ENCODE results near the gene ARF3.

Gene ARF3

GRCh38 chr12:48966177-48966895 lies 9.0 kb upstream of the ARF3 start:
- intact Hi-C loops (cut with DNase I; ENCODE audit: low total_unique reads) = no loop called here
- H3K27me3 ChIP-seq = peaks cover 0 to 31% of the 10 kb centered on the region in 2 donors

GRCh38 chr12:48965298-48965838 lies 8.1 kb upstream of the ARF3 start:
- peaks cover 0 to 24% of the 10 kb centered on the region in 2 donors for H3K27me3 ChIP-seq
- intact Hi-C loops (cut with DNase I; ENCODE audit: low total_unique reads) = no loop called here

More at GRCh38 chr12:48966177-48966895, 9.0 kb upstream of the ARF3 start:
- no peak overlapping the region for H3K4me3 ChIP-seq
- H3K4me1 ChIP-seq = peaks cover 0 to 18% (median 13%) of the 10 kb centered on the region in 4 donors
- no peaks in the 10 kb centered on the region for H3K36me3 ChIP-seq
- TF ChIP-seq, protein P1, sequence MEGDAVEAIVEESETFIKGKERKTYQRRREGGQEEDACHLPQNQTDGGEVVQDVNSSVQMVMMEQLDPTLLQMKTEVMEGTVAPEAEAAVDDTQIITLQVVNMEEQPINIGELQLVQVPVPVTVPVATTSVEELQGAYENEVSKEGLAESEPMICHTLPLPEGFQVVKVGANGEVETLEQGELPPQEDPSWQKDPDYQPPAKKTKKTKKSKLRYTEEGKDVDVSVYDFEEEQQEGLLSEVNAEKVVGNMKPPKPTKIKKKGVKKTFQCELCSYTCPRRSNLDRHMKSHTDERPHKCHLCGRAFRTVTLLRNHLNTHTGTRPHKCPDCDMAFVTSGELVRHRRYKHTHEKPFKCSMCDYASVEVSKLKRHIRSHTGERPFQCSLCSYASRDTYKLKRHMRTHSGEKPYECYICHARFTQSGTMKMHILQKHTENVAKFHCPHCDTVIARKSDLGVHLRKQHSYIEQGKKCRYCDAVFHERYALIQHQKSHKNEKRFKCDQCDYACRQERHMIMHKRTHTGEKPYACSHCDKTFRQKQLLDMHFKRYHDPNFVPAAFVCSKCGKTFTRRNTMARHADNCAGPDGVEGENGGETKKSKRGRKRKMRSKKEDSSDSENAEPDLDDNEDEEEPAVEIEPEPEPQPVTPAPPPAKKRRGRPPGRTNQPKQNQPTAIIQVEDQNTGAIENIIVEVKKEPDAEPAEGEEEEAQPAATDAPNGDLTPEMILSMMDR (IDR thresholded peaks at IDR 0.05) = no peak
- H3K9me3 ChIP-seq = no peaks in the 10 kb centered on the region
- no peak overlapping the region for H3K27ac ChIP-seq
- DNase-seq = no peak

GRCh38 chr12:48961801-48962200 lies 4.5 kb upstream of the ARF3 start:
- intact Hi-C loops (cut with DNase I; ENCODE audit: low total_unique reads) = no loop called here

More at GRCh38 chr12:48965298-48965838, 8.1 kb upstream of the ARF3 start:
- DNase-seq = no peak
- no peaks in the 10 kb centered on the region for H3K36me3 ChIP-seq
- TF ChIP-seq, protein P1 (IDR thresholded peaks at IDR 0.05) = no peak
- no peaks in the 10 kb centered on the region for H3K9me3 ChIP-seq
- H3K27ac ChIP-seq = no peak overlapping the region
- no peak overlapping the region for H3K4me3 ChIP-seq
- H3K4me1 ChIP-seq = peaks cover 0 to 10% (median 8%) of the 10 kb centered on the region in 4 donors

DNA sequence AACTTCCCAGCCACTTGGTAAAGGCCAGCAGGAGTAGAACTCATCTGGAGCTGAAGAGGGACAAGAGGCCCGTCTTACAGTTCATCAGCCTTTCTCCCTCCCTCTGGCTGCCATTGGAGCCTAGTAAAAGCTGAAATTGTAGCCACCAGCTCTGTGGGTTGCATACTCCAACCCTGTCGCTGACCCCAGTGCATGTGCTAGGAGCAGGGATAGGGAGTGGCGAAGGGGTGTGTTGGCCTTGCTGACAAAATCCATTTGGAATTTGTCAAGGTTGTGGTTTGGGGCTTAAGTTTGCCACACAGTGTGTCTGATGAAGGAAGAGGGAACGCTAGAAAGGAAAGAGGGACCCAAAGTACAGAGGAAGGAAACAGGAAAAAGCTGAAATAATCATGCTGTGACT lies 4.0 kb upstream of the ARF3 start:
- intact Hi-C loops (cut with DNase I; ENCODE audit: low total_unique reads) = no loop called here

More at GRCh38 chr12:48961801-48962200, 4.5 kb upstream of the ARF3 start:
- Histone ChIP-seq H3K4me1 (peaks cover 0 to 6% (median 2%) of the 10 kb centered on the region in 4 donors), H3K36me3 (no peaks in the 10 kb centered on the region), H3K4me3 (no peak overlapping the region), H3K9me3 (no peaks in the 10 kb centered on the region), H3K27me3 (peaks cover 0 to 9% of the 10 kb centered on the region in 2 donors), H3K27ac (no peak overlapping the region)
- no peak for DNase-seq
- TF ChIP-seq, protein P1 (IDR thresholded peaks at IDR 0.05) = no peak

GRCh38 chr12:48960834-48961233 lies 3.5 kb upstream of the ARF3 start:
- no peaks in the 10 kb centered on the region for H3K9me3 ChIP-seq
- no peak for DNase-seq
- TF ChIP-seq, protein P1 (IDR thresholded peaks at IDR 0.05) = no peak
- H3K4me3 ChIP-seq = no peak overlapping the region
- peaks cover 0 to 11% (median 5%) of the 10 kb centered on the region in 4 donors for H3K4me1 ChIP-seq
- H3K36me3 ChIP-seq = no peaks in the 10 kb centered on the region
- no peak overlapping the region for H3K27ac ChIP-seq
- intact Hi-C loops (cut with DNase I; ENCODE audit: low total_unique reads) = no loop called here
- H3K27me3 ChIP-seq = peaks cover 0 to 4% of the 10 kb centered on the region in 2 donors

More for the DNA sequence above, 4.0 kb upstream of the ARF3 start:
- DNase-seq = no peak
- H3K4me3 ChIP-seq = no peak overlapping the region
- no peaks in the 10 kb centered on the region for H3K9me3 ChIP-seq
- H3K4me1 ChIP-seq = peaks cover 0 to 6% (median 2%) of the 10 kb centered on the region in 4 donors
- H3K27ac ChIP-seq = no peak overlapping the region
- TF ChIP-seq, protein P1 (IDR thresholded peaks at IDR 0.05) = no peak
- no peaks in the 10 kb centered on the region for H3K36me3 ChIP-seq
- H3K27me3 ChIP-seq = peaks cover 0 to 9% of the 10 kb centered on the region in 2 donors

All from tibial artery (tissue), 4 donors.